ENCODE data around the gene ATXN1.

DNA sequence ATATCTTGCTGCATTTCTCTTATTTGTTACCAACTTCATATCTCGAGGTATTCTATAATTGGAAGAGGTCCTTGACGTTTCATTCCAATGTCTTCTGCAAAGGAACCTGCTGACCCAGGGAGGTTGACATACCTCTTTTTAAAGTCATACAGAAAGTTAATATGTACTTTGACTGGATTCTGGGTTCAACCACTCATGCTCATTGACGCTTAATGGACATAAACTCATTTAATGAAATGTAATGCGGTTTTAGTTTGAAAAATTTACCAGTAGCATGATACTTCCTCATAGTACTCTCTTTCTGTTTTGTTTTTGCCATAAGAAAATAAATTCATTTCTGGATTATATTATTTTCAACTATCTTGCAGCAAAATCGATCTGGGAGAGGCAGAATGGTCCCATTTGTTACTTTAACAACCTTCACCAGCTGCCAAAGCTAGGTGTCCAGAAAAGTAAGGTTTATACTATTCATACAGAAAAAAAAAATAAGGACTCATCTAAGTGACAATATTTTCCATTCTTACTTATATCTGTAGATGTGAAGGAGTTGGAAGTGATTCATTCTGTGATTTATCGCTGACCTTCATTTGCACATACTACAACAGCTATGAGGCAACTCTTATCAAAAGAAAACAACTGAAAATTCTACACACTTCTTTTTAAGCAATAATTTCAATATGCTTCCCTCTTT, 101.6 kb downstream of the ATXN1 start:
- TF ChIP-seq, protein P1, sequence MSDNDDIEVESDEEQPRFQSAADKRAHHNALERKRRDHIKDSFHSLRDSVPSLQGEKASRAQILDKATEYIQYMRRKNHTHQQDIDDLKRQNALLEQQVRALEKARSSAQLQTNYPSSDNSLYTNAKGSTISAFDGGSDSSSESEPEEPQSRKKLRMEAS (IDR thresholded peaks at IDR 0.05), result no peak
- TF ChIP-seq, protein P2, sequence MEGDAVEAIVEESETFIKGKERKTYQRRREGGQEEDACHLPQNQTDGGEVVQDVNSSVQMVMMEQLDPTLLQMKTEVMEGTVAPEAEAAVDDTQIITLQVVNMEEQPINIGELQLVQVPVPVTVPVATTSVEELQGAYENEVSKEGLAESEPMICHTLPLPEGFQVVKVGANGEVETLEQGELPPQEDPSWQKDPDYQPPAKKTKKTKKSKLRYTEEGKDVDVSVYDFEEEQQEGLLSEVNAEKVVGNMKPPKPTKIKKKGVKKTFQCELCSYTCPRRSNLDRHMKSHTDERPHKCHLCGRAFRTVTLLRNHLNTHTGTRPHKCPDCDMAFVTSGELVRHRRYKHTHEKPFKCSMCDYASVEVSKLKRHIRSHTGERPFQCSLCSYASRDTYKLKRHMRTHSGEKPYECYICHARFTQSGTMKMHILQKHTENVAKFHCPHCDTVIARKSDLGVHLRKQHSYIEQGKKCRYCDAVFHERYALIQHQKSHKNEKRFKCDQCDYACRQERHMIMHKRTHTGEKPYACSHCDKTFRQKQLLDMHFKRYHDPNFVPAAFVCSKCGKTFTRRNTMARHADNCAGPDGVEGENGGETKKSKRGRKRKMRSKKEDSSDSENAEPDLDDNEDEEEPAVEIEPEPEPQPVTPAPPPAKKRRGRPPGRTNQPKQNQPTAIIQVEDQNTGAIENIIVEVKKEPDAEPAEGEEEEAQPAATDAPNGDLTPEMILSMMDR (IDR thresholded peaks at IDR 0.05; ENCODE audit: control extremely low read depth in 1 of 3, insufficient read depth in 1 of 3, low read depth in 1 of 3, low read length in 3 of 3), result no peak
- TF ChIP-seq YY1 (IDR thresholded peaks at IDR 0.05; ENCODE audit: low read depth, low read length) (no peak), POLR2A (IDR thresholded peaks at IDR 0.05; ENCODE audit: control extremely low read depth in 1 of 2, low read depth in 2 of 2, low read length in 2 of 2) (no peak)
